ENCODE results near the gene RAE1.

DNA sequence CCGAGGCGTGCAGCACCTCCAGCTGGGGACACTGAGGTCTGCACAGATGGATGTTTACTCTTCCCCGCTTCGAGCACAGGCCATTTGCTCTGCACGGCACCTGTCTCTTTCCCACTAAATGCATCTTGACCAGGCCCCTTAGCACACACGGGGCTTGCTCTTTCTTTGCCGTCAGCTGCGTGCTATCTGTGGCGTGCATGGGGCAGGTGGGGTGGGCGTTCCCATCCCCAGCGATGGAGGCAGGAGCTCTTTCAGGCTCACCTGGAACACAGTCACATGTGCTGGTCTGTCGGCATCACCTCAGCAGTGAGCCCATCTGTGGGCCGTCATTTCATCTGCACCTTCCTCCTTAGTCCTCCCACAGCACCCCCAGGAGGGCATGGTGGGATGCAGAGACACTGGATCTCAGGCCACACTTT lies 75.2 kb downstream of the RAE1 start:
- TF ChIP-seq POLR2AphosphoS5 (IDR thresholded peaks at IDR 0.05) (no peak), POLR2A (IDR thresholded peaks at IDR 0.05) (no peak)
- TF ChIP-seq, protein P1, sequence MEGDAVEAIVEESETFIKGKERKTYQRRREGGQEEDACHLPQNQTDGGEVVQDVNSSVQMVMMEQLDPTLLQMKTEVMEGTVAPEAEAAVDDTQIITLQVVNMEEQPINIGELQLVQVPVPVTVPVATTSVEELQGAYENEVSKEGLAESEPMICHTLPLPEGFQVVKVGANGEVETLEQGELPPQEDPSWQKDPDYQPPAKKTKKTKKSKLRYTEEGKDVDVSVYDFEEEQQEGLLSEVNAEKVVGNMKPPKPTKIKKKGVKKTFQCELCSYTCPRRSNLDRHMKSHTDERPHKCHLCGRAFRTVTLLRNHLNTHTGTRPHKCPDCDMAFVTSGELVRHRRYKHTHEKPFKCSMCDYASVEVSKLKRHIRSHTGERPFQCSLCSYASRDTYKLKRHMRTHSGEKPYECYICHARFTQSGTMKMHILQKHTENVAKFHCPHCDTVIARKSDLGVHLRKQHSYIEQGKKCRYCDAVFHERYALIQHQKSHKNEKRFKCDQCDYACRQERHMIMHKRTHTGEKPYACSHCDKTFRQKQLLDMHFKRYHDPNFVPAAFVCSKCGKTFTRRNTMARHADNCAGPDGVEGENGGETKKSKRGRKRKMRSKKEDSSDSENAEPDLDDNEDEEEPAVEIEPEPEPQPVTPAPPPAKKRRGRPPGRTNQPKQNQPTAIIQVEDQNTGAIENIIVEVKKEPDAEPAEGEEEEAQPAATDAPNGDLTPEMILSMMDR (IDR thresholded peaks at IDR 0.05) = no peak

All from prostate gland (tissue), 2 donors.